ENCODE measurements around the gene GPR85. TPM values are rescaled to one million over a fixed set of nuclear protein-coding genes. Genes with fewer than 3 reads are reported as not detected.
"Not testable (repeated sequence)": the region's sequence is repeated elsewhere in the genome, so short reads cannot be mapped to it uniquely, and the experiment has no call there.

GPR85 gene
- polyA plus RNA-seq, 2 of the 4 experiments (the other 2 are of a cell fraction) = 0.10 TPM; not detected in 1

DNA sequence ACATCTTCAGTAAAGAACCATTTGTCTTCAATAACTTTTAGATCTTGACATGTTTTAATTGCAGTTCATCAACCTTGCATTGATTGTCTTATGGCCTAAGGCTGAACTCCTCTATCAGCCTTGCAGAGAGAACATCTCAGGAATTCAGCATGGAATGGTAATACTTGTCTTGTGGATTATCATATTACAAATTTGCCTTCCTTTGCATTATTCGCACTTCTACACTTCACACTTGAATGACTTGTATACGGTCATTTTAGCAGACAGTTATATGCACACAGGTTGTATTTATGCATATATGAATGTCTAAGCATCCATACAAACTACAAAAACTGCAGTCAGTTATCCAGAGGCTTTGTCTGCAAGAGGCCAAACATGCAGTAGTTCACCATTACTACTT lies 31.7 kb downstream of the GPR85 start:
- ChIA-PET CTCF (interaction anchor here (1.1 kb wide), 1 partner anchor 10 kb away, joined by 4 read pairs; no protein-coding TSS in a partner anchor), POLR2A (no interaction called here)
- no peaks in the 10 kb centered on the region for H3K4me1 ChIP-seq
- TF ChIP-seq MYC (IDR thresholded peaks at IDR 0.05; ENCODE audit: borderline replicate concordance, low read length) (no peak), CHD4 (IDR thresholded peaks at IDR 0.05; ENCODE audit: borderline replicate concordance) (no peak), HEYL (CRISPR knock-in tag; IDR thresholded peaks at IDR 0.05) (no peak), POLR2A (IDR thresholded peaks at IDR 0.05; ENCODE audit: low read length) (no peak), TP53 (CRISPR knock-in tag; IDR thresholded peaks at IDR 0.05) (no peak), GATA3 (IDR thresholded peaks at IDR 0.05; ENCODE audit: borderline replicate concordance) (no peak), HOXB13 (CRISPR knock-in tag; IDR thresholded peaks at IDR 0.05; ENCODE audit: low read depth) (no peak), RAD21 (conservative IDR thresholded peaks at IDR 0.05 in 1 of 2, IDR thresholded peaks at IDR 0.05 in 1 of 2) (no peak), EHF (CRISPR knock-in tag; IDR thresholded peaks at IDR 0.05) (no peak), PHF8 (IDR thresholded peaks at IDR 0.05; ENCODE audit: borderline replicate concordance, low read depth) (no peak)
- TF ChIP-seq, protein P1, sequence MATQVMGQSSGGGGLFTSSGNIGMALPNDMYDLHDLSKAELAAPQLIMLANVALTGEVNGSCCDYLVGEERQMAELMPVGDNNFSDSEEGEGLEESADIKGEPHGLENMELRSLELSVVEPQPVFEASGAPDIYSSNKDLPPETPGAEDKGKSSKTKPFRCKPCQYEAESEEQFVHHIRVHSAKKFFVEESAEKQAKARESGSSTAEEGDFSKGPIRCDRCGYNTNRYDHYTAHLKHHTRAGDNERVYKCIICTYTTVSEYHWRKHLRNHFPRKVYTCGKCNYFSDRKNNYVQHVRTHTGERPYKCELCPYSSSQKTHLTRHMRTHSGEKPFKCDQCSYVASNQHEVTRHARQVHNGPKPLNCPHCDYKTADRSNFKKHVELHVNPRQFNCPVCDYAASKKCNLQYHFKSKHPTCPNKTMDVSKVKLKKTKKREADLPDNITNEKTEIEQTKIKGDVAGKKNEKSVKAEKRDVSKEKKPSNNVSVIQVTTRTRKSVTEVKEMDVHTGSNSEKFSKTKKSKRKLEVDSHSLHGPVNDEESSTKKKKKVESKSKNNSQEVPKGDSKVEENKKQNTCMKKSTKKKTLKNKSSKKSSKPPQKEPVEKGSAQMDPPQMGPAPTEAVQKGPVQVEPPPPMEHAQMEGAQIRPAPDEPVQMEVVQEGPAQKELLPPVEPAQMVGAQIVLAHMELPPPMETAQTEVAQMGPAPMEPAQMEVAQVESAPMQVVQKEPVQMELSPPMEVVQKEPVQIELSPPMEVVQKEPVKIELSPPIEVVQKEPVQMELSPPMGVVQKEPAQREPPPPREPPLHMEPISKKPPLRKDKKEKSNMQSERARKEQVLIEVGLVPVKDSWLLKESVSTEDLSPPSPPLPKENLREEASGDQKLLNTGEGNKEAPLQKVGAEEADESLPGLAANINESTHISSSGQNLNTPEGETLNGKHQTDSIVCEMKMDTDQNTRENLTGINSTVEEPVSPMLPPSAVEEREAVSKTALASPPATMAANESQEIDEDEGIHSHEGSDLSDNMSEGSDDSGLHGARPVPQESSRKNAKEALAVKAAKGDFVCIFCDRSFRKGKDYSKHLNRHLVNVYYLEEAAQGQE (IDR thresholded peaks at IDR 0.05) = no peak
- TF ChIP-seq, protein P2, sequence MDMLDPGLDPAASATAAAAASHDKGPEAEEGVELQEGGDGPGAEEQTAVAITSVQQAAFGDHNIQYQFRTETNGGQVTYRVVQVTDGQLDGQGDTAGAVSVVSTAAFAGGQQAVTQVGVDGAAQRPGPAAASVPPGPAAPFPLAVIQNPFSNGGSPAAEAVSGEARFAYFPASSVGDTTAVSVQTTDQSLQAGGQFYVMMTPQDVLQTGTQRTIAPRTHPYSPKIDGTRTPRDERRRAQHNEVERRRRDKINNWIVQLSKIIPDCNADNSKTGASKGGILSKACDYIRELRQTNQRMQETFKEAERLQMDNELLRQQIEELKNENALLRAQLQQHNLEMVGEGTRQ (IDR thresholded peaks at IDR 0.05) = no peak
- TF ChIP-seq, protein P3, sequence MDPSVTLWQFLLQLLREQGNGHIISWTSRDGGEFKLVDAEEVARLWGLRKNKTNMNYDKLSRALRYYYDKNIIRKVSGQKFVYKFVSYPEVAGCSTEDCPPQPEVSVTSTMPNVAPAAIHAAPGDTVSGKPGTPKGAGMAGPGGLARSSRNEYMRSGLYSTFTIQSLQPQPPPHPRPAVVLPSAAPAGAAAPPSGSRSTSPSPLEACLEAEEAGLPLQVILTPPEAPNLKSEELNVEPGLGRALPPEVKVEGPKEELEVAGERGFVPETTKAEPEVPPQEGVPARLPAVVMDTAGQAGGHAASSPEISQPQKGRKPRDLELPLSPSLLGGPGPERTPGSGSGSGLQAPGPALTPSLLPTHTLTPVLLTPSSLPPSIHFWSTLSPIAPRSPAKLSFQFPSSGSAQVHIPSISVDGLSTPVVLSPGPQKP (IDR thresholded peaks at IDR 0.05; ENCODE audit: low read depth, low read length) = no peak
- no peak overlapping the region for H3K4me3 ChIP-seq
- no peak overlapping the region for H3K4me2 ChIP-seq
- no peak overlapping the region for H3K27ac ChIP-seq
- FAIRE-seq (no peak), ATAC-seq (no peak), DNase-seq (ENCODE audit: low read depth in 1 of 2, low spot score in 1 of 2) (no peak)
- WGBS (ENCODE audit: missing lambda C conversion rate) = 2% methylated on average over 2 of the region's 2 CpGs
- no peaks in the 10 kb centered on the region for H3K9me3 ChIP-seq

GRCh38 chr7:113054272-113054671 lies 32.4 kb downstream of the GPR85 start:
- FAIRE-seq; H3K27ac ChIP-seq; ATAC-seq; CTCF ChIA-PET; H3K4me3 ChIP-seq; H3K4me2 ChIP-seq; POLR2A ChIA-PET; H3K9me3 ChIP-seq; DNase-seq (ENCODE audit: low read depth in 1 of 2, low spot score in 1 of 2); H3K4me1 ChIP-seq: not testable (repeated sequence)
- WGBS (ENCODE audit: missing lambda C conversion rate) = 15% methylated on average over 3 of the region's 3 CpGs

DNA sequence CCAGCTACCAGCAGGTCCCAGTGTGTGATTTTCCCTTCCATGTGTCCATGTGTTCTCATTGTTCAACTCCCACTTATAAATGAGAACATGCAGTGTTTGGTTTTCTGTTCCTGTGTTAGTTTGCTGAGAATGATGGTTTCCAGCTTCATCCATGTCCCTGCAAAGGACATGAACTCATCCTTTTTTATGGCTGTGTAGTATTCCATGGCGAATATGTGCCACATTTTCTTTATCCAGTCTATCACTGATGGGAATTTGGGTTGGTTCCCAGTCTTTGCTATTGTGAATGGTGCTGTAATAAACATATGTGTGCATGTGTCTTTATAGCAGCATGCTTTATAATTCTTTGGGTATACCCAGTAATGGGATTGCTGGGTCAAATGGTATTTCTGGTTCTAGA lies 37.4 kb downstream of the GPR85 start:
- WGBS (ENCODE audit: missing lambda C conversion rate) = 0% methylated on average over 1 of the region's 1 CpG
- CTCF ChIA-PET = interaction anchor here (0.7 kb wide), 1 partner anchor 150 kb away, joined by 3 read pairs; no protein-coding TSS in a partner anchor

DNA sequence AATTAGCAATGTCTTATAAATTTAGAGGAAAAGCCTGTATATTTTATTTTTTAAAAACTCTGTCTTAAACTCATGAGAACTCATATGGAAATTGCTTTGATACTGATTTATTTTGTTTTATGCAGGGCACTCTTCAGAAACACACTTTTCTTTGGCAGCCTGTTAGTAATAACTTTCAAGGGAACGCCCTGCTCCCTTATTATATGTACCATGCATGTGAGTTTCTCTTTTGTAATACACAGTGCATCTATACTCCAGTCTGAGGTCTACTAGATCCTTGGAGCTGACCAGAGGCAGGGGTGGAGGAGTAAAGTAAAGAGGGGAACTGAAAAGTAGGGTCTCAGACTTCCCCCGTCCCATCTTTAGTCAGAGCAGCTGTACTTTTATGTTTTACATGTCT lies 40.2 kb downstream of the GPR85 start:
- ChIA-PET POLR2A (no interaction called here), CTCF (no interaction called here)
- Histone ChIP-seq H3K27ac (no peak overlapping the region), H3K4me3 (no peak overlapping the region), H3K9me3 (no peaks in the 10 kb centered on the region), H3K4me1 (no peaks in the 10 kb centered on the region), H3K4me2 (no peak overlapping the region)
- no peak for ATAC-seq
- no peak for DNase-seq (ENCODE audit: low read depth in 1 of 2, low spot score in 1 of 2)
- WGBS (ENCODE audit: missing lambda C conversion rate) = 0% methylated on average over 2 of the region's 2 CpGs
- TF ChIP-seq ZNF302 (CRISPR knock-in tag; IDR thresholded peaks at IDR 0.05) (no peak), HEYL (CRISPR knock-in tag; IDR thresholded peaks at IDR 0.05) (no peak), RNF2 (IDR thresholded peaks at IDR 0.05; ENCODE audit: borderline replicate concordance, low read depth) (no peak), CBX2 (IDR thresholded peaks at IDR 0.05; ENCODE audit: borderline replicate concordance, low read depth) (no peak), JUNB (IDR thresholded peaks at IDR 0.05) (no peak), ZC3H11A (IDR thresholded peaks at IDR 0.05) (no peak), CBX8 (IDR thresholded peaks at IDR 0.05) (no peak), RAD21 (conservative IDR thresholded peaks at IDR 0.05 in 1 of 2, IDR thresholded peaks at IDR 0.05 in 1 of 2) (no peak), SMC3 (IDR thresholded peaks at IDR 0.05) (no peak), KDM5A (IDR thresholded peaks at IDR 0.05) (no peak), SREBF2 (IDR thresholded peaks at IDR 0.05) (no peak)
- TF ChIP-seq, protein P4, sequence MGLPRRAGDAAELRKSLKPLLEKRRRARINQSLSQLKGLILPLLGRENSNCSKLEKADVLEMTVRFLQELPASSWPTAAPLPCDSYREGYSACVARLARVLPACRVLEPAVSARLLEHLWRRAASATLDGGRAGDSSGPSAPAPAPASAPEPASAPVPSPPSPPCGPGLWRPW (IDR thresholded peaks at IDR 0.05) = no peak
- no peak for FAIRE-seq

More for the DNA sequence above, 37.4 kb downstream of the GPR85 start:
- ATAC-seq; FAIRE-seq; H3K4me2 ChIP-seq; DNase-seq (ENCODE audit: low read depth in 1 of 2, low spot score in 1 of 2); H3K4me1 ChIP-seq; H3K9me3 ChIP-seq; POLR2A ChIA-PET; H3K4me3 ChIP-seq; H3K27ac ChIP-seq: not testable (repeated sequence)
